ENCODE measurements around the gene ADGRG2.

Gene ADGRG2

DNA sequence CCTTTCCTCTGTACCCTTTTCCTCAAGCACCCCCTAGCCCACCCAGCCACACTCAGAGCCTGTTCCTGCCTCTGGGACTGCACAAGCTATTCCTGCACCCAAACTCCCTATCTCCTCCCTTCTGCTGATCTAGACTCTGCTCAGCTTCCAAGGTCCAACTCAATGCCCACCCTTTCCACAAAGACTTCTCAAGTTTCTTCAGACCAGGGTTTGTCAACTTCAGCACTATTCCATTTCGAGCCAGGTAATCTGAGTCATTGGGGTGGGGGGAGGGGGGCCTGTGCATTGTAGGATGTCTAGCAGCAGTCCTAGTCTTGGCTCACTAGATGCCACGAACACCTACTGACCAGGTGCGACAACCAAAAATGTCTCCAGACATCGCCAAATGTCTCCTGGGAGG is 175.7 kb downstream of the ADGRG2 start:
- no peak for DNase-seq

DNA sequence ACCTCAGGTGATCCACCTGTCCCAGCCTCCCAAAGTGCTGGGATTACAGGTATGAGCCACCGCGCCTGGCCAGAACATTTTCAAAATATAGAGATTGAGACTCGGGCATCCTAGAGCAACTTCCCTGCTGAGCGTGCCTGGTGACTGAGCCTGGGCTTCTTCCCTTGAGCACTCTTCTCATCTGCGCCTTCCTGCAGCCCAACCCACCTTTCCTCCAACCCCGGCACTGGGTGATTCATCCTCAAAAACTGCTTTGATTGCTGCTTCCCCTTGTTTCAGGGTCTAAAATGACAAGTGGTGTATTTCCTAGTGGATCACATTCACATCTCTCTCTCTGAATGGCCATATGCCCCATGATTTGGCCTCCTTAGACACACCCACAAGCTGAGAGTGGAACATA is 176.1 kb downstream of the ADGRG2 start:
- no peak for DNase-seq

- no peak for DNase-seq
Measured at GRCh38 chrX:18945483-18945882, 176.8 kb downstream of the ADGRG2 start.

GRCh38 chrX:18944482-18944881 is 177.8 kb downstream of the ADGRG2 start:
- DNase-seq, result no peak

GRCh38 chrX:18941896-18942295 is 180.4 kb downstream of the ADGRG2 start:
- no peak for DNase-seq

All from NCI-H1092 (cell line).